ENCODE data around the gene TMEM50B.
"Not testable (repeated sequence)": the region's sequence is repeated elsewhere in the genome, so short reads cannot be mapped to it uniquely, and the experiment has no call there.

Gene TMEM50B

GRCh38 chr21:33427051-33427450, 52.7 kb downstream of the TMEM50B start:
- no peak for DNase-seq (ENCODE audit: low spot score)

GRCh38 chr21:33425825-33426224, 53.9 kb downstream of the TMEM50B start:
- no peak for DNase-seq (ENCODE audit: low spot score)

- no peak for DNase-seq (ENCODE audit: low spot score)
Observed at GRCh38 chr21:33424214-33424613, 55.6 kb downstream of the TMEM50B start.

GRCh38 chr21:33421713-33422393, 57.9 kb downstream of the TMEM50B start:
- no peak for DNase-seq (ENCODE audit: low spot score)

GRCh38 chr21:33419538-33420123, 60.1 kb downstream of the TMEM50B start:
- DNase-seq (ENCODE audit: low spot score): no peak

GRCh38 chr21:33418691-33419090, 61.1 kb downstream of the TMEM50B start:
- DNase-seq (ENCODE audit: low spot score): no peak

- DNase-seq (ENCODE audit: low spot score): no peak
Observed at GRCh38 chr21:33414926-33415325, 64.8 kb downstream of the TMEM50B start.

GRCh38 chr21:33414068-33414467, 65.7 kb downstream of the TMEM50B start:
- DNase-seq (ENCODE audit: low spot score): no peak

- DNase-seq (ENCODE audit: low spot score): no peak
Observed at GRCh38 chr21:33412832-33413519, 66.8 kb downstream of the TMEM50B start.

GRCh38 chr21:33412439-33412831, 67.3 kb downstream of the TMEM50B start:
- not testable (repeated sequence) for DNase-seq (ENCODE audit: low spot score)

- DNase-seq (ENCODE audit: low spot score): peak; percentile 25
Observed at GRCh38 chr21:33411949-33412430, 67.8 kb downstream of the TMEM50B start.

GRCh38 chr21:33406493-33406892, 73.3 kb downstream of the TMEM50B start:
- no peak for DNase-seq (ENCODE audit: low spot score)

- DNase-seq (ENCODE audit: low spot score): peak; percentile 15
Observed at GRCh38 chr21:33403786-33404585, 75.8 kb downstream of the TMEM50B start.

GRCh38 chr21:33403128-33403785, 76.5 kb downstream of the TMEM50B start, which contains the start of gene IFNGR2:
Gene IFNGR2 (plus strand): TSS chr21:33403413. CDS start chr21:33403544, 131 bp downstream.
- peak; percentile 24 for DNase-seq (ENCODE audit: low spot score)

- DNase-seq (ENCODE audit: low spot score): peak; percentile 16
Observed at GRCh38 chr21:33402001-33402979, 77.5 kb downstream of the TMEM50B start.

GRCh38 chr21:33401630-33401992, 78.2 kb downstream of the TMEM50B start:
- DNase-seq (ENCODE audit: low spot score): no peak

Measured in CD4-positive, alpha-beta T cell treated with Interleukin-15 for 4 hours (primary cell).